GM12875 (cell line): ENCODE results near the gene METTL26.

Experiments
- H3K4me3 ChIP-seq: one replicate; pipeline ENCODE4 v1.5.1; 2011; ENCODE audit warnings: low read depth, low read length, control low read depth
- TF ChIP-seq, protein P1 (sequence below): IDR thresholded peaks from 2 replicates; pipeline ENCODE4 v1.5.1; 2011; ENCODE audit warnings: low read depth, mild to moderate bottlenecking, control low read depth, inconsistent platforms, low read length, moderate library complexity, borderline replicate concordance; ENCODE audit not compliant: insufficient read depth

The METTL26 gene

DNA sequence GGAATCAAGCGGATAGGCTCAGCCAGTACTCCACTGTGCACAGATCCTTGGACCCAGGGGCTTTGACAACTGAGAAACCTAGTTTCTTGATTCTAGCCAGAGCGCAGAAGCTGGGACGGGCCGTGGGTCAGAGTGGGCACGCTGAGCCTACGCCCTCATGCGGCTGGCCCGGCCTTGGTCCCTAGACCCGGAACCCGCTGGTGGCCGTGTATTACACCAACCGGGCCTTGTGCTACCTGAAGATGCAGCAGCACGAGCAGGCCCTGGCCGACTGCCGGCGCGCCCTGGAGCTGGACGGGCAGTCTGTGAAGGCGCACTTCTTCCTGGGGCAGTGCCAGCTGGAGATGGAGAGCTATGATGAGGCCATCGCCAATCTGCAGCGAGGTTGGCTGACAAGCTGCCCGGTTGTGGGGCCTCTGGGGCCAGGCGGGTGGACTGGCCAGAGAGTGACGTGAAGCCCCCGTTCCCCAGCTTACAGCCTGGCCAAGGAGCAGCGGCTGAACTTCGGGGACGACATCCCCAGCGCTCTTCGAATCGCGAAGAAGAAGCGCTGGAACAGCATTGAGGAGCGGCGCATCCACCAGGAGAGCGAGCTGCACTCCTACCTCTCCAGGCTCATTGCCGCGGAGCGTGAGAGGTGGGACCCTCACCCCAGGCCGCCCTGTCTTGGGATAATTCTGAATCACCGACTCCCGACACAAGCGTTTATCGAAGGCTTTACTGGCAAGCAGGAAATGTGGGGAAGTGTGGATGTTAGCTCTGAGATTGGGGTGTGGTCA, 45.1 kb upstream of the METTL26 start:
- TF ChIP-seq, protein P1, sequence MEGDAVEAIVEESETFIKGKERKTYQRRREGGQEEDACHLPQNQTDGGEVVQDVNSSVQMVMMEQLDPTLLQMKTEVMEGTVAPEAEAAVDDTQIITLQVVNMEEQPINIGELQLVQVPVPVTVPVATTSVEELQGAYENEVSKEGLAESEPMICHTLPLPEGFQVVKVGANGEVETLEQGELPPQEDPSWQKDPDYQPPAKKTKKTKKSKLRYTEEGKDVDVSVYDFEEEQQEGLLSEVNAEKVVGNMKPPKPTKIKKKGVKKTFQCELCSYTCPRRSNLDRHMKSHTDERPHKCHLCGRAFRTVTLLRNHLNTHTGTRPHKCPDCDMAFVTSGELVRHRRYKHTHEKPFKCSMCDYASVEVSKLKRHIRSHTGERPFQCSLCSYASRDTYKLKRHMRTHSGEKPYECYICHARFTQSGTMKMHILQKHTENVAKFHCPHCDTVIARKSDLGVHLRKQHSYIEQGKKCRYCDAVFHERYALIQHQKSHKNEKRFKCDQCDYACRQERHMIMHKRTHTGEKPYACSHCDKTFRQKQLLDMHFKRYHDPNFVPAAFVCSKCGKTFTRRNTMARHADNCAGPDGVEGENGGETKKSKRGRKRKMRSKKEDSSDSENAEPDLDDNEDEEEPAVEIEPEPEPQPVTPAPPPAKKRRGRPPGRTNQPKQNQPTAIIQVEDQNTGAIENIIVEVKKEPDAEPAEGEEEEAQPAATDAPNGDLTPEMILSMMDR = no peak

DNA sequence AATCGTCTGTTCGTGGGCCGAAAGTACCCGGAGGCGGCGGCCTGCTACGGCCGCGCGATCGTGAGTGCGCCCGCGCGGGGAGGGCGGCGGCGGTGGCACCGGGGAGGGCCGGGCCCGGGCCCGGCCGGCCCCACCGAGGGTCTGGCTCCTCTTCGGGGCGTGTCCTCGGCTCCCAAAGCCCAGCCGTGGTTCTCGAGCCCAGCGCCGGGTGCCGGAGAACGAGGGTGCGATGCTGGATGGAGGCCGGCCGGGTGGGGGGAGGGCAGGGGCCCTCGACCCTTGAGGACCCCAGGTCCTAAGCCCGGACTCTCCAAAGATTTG, 44.5 kb upstream of the METTL26 start:
- TF ChIP-seq, protein P1 = no peak
- peak overlapping the region; percentile 86 for H3K4me3 ChIP-seq

More for the DNA sequence above, 45.1 kb upstream of the METTL26 start:
- H3K4me3 ChIP-seq = peak overlapping the region; percentile 86

DNA sequence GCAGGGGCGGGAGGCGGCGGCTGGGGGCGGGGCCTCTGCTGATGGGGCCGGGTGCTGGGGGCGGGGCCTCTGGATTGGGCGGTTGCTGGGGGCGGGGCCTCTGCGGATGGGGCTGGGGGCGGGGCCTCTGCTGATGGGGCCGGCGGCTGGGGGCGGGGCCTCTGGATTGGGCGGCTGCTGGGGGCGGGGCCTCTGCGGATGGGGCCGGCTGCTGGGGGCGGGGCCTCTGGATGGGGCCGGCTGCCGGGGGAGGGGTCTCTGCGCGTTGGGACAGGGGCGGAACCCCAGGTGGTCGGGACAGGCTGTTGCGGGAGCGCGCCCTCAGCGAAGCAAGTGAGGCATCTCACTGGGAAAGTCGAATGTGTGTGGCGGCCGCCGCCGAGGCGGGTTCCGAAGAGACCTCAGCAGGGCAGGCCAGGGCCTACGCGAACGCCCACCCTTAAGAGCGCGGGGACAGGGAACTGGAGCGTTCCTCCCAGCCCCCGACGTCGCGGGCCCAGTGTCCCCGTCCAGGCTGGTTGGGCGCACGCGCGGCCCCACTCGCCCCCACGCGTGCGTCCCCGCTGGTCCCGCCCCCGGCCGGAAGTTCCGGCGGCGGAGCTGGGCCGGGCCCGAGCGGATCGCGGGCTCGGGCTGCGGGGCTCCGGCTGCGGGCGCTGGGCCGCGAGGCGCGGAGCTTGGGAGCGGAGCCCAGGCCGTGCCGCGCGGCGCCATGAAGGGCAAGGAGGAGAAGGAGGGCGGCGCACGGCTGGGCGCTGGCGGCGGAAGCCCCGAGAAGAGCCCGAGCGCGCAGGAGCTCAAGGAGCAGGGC, 43.9 kb upstream of the METTL26 start, which contains the start of gene STUB1:
TSS of gene STUB1 (plus strand) at position 597 of the 811 bp plus-strand sequence. CDS start at position 713, 116 bp downstream.
- H3K4me3 ChIP-seq = peak within 1 kb of the TSS; percentile 86
- TF ChIP-seq, protein P1 = no peak

DNA sequence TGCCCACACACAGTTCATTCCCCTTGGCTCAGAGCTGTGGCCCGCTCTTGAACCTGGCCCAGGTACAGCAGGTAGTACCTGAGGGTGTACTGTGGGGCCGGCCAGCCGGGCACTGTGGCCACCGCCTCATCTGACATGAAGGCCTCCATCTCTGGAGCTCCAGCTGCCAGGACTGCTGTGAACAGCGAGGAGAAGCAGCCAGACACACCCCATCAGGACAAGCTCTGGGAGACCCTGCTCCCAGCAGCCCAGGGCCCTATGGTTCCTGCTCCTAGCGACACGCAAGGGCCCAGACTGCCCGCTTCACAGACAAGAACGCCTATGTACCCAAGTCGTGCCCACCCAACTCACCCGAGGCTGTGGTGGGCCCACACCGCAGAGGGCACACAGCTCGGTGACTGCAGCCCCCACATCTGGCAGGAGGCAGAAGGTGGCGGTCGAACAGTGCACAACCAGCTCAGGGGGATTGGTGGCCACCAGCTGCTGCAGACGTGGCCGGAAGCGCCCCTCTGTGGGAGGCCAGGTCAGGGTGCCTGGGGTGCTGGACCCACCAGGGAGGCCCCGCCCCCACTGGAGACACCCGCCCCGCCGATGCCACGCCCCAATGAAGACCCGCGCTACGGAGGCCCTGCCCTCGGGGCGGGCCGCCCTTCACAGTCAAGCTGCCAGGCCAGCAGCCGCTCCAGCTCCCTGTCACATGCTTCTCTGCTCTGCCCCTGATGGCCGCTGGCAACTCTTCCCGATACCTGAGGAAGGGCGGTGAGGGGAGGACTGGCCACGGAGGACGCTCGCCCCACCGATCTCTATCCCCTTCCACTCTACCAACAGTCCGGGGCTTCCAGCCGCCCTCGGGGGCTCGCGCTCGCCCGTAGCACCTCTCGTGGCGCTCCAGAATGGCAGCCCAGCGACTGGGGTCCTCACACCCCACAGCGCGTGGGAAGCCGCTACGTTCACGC, 43.0 kb upstream of the METTL26 start:
- H3K4me3 ChIP-seq = peak overlapping the region; percentile 31
- TF ChIP-seq, protein P1 = no peak

DNA sequence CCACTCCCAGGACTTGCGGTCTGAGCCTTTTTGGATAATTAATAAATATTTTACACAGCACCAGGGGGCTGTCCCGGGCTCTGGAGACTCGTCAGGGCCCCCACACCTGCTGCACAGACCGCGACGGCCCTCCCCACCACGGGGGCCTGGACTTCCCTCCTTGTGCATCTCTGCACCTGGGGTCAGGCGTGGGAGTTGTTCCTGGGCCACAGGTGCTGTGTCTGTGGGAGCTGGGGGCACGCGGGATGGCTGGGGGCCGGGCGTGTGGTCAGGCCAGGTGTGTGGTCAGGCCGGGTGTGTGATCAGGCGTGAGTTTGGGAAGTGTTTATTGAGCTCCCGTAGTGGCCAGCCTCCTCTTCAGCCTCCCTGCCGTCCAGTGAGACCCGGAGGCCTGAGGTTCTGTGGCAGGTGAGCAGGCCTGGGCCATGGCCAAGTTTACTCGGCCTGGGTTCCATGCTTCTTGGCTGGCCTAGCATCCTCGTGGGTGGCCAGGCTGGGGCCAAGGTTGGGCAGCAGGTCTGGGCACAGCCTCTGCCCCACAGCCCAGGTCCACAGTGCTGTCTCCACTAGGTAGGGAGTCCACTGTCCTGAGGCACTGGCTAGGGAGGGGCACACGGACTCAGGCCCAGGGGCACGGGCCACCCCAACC, 42.2 kb upstream of the METTL26 start:
- TF ChIP-seq, protein P1 = no peak
- H3K4me3 ChIP-seq = no peak overlapping the region
